Tibial nerve (tissue), 4 donors: Measurements from ENCODE around the gene JUND. TPM values are rescaled to one million over a fixed set of nuclear protein-coding genes. Genes with fewer than 3 reads are reported as not detected.

Experiments used
- DNase-seq, 2 donors: peaks; one replicate each; pipeline ENCODE4 v3.0.0-alpha.2; 2019; ENCODE audit warnings: low spot score in 2 of 2
- H3K27ac ChIP-seq, 4 donors: fragments of 200-600 bp; sonication (generic) in 3 of 4; one replicate each; pipeline ENCODE4 v1.5.1; 2017 to 2019; ENCODE audit warnings: mild to moderate bottlenecking in 1 of 4
- H3K27me3 ChIP-seq, 2 donors: fragments of 200-600 bp; sonication (generic) in 1 of 2; one replicate each; pipeline versions ENCODE4 v1.5.1 to v1.6.0; 2017 to 2019
- H3K36me3 ChIP-seq, 3 donors: fragments of 200-600 bp; sonication (generic); one replicate each; pipeline ENCODE4 v1.5.1; 2018 to 2019
- H3K4me1 ChIP-seq, 4 donors: fragments of 200-600 bp; sonication (generic) in 3 of 4; one replicate each; pipeline ENCODE4 v1.5.1; 2017 to 2019
- H3K4me3 ChIP-seq, 4 donors: fragments of 200-600 bp; sonication (generic) in 3 of 4; one replicate each; pipeline ENCODE4 v1.5.1; 2017 to 2019; ENCODE audit warnings: mild to moderate bottlenecking in 1 of 4, moderate library complexity in 1 of 4
- H3K9me3 ChIP-seq, 4 donors: fragments of 200-600 bp; sonication (generic) in 3 of 4; one replicate each; pipeline ENCODE4 v1.5.1; 2017 to 2019
- CTCF ChIP-seq, 5 experiments: fragments of 200-600 bp in 3 of 5; fragments of 450-650 bp in 2 of 5; sonication (generic) in 3 of 5; IDR thresholded peaks; one replicate each; pipeline ENCODE4 v1.5.1; 2016 to 2019; ENCODE audit warnings: antibody characterized with exemption in 5 of 5, mild to moderate bottlenecking in 3 of 5, moderate library complexity in 2 of 5
- EP300 ChIP-seq, 2 donors: sonication (generic); formaldehyde crosslinking; IDR thresholded peaks; one replicate each; pipeline ENCODE4 v1.6.1; 2017; ENCODE audit warnings: antibody characterized with exemption in 2 of 2, mild to moderate bottlenecking in 1 of 2
- POLR2A ChIP-seq, 2 donors: fragments of 450-650 bp; IDR thresholded peaks; one replicate each; pipeline ENCODE4 v1.6.1; 2017; ENCODE audit warnings: antibody characterized with exemption in 2 of 2, mild to moderate bottlenecking in 2 of 2, moderate library complexity in 2 of 2
- WGBS, 2 donors: methylation state at CpG; one replicate each; pipeline ENCODE4 v1.1.5; 2018; 5-methylcytosine and 5-hydroxymethylcytosine counted together
- small RNA-seq: library from RNA; depleted of rRNA; stranded (forward); fragments of <200 nt; gene quantifications from one replicate; pipeline ENCODE3, GENCODE V24; 2016
- total RNA-seq, 4 donors: library from RNA; depleted of rRNA; stranded (reverse); fragments of >200 nt; gene quantifications; one replicate each; pipeline ENCODE4 v1.1.0, GENCODE V29; 2016

The JUND gene
- total RNA-seq, 4 donors from 2014 or later: 309 to 553 (median 486) TPM

- Histone ChIP-seq H3K9me3 (peaks cover 0 to 15% (median 2%) of the 10 kb centered on the region in 4 donors), H3K27ac (no peak overlapping the region), H3K36me3 (no peaks in the 10 kb centered on the region), H3K4me1 (peaks cover 0 to 25% (median 13%) of the 10 kb centered on the region in 4 donors), H3K4me3 (no peak overlapping the region), H3K27me3 (peaks cover 2 to 98% of the 10 kb centered on the region in 2 donors)
- no peak for DNase-seq
- TF ChIP-seq POLR2A (IDR thresholded peaks at IDR 0.05) (no peak), CTCF (IDR thresholded peaks at IDR 0.05) (no peak), EP300 (IDR thresholded peaks at IDR 0.05) (no peak)
- WGBS, 2 donors: 82 to 86% methylated on average over 4 of the region's 4 CpGs
Measured at GRCh38 chr19:18229915-18230314, 51.5 kb downstream of the JUND start.

Small RNA genes within 50 kb of the gene (small RNA-seq; reads per million reads assigned to genes)
- gene MIR3188 (0.85 reads per million), gene RPL39P38 (not detected)

Other genes with a start within 250 kb of the JUND start
- gene IL12RB1, start 194.7 kb downstream of the JUND start, total RNA-seq: 1 to 10 TPM; 1.0 to 4.8 (median 1.9) TPM
- gene MAST3, start 183.8 kb downstream of the JUND start, total RNA-seq: 10 to 100 TPM in 2 of 4 donors, 1 to 10 TPM in 2; 7.6 to 19.8 (median 10.0) TPM
- 10 to 100 TPM; 12.2 to 38.1 (median 15.7) TPM for gene PIK3R2, start 128.5 kb downstream of the JUND start, total RNA-seq
- 100 to 1,000 TPM in 1 of 4 donors, 10 to 100 TPM in 3; 19.0 to 101 (median 29.4) TPM for gene IFI30, start 107.8 kb downstream of the JUND start, total RNA-seq
- 10 to 100 TPM; 11.1 to 19.0 (median 15.5) TPM for gene MPV17L2, start 88.4 kb downstream of the JUND start, total RNA-seq
- gene RAB3A, start 77.6 kb downstream of the JUND start, total RNA-seq: 1 to 10 TPM in 3 of 4 donors, not detected in 1; 1.5 to 5.1 (median 3.9) TPM
- under 1 TPM in 3 of 4 donors, not detected in 1; under 0.01 to 0.60 (median 0.59) TPM for gene PDE4C, start 55.2 kb downstream of the JUND start, total RNA-seq
- 10 to 100 TPM in 2 of 4 donors, 1 to 10 TPM in 2; 2.3 to 11.4 (median 8.2) TPM for gene IQCN, start 7.2 kb downstream of the JUND start, total RNA-seq
- gene LSM4, start 41.5 kb upstream of the JUND start, total RNA-seq: 100 to 1,000 TPM in 3 of 4 donors, 10 to 100 TPM in 1; 70.4 to 167 (median 156) TPM
- gene PGPEP1, start 59.0 kb upstream of the JUND start, total RNA-seq: 10 to 100 TPM; 15.9 to 27.9 (median 20.1) TPM
- gene GDF15, start 104.5 kb upstream of the JUND start, total RNA-seq: 10 to 100 TPM in 2 of 4 donors, 1 to 10 TPM in 2; 4.2 to 31.0 (median 13.2) TPM
- 10 to 100 TPM in 2 of 4 donors, 1 to 10 TPM in 2; 9.0 to 13.8 (median 9.8) TPM for gene LRRC25, start 116.0 kb upstream of the JUND start, total RNA-seq
- 100 to 1,000 TPM in 1 of 4 donors, 10 to 100 TPM in 3; 67.4 to 172 (median 84.2) TPM for gene SSBP4, start 137.8 kb upstream of the JUND start, total RNA-seq
- gene ISYNA1, start 156.5 kb upstream of the JUND start, total RNA-seq: 10 to 100 TPM; 43.5 to 82.2 (median 52.4) TPM
- gene ELL, start 240.4 kb upstream of the JUND start, total RNA-seq: 10 to 100 TPM; 13.8 to 45.9 (median 26.0) TPM